ENCODE data around the gene KLHL18. TPM values are rescaled to one million over a fixed set of nuclear protein-coding genes. Genes with fewer than 3 reads are reported as not detected.

The KLHL18 gene
- total RNA-seq, 1 donor from 2014 or later, result 10.1 TPM

DNA sequence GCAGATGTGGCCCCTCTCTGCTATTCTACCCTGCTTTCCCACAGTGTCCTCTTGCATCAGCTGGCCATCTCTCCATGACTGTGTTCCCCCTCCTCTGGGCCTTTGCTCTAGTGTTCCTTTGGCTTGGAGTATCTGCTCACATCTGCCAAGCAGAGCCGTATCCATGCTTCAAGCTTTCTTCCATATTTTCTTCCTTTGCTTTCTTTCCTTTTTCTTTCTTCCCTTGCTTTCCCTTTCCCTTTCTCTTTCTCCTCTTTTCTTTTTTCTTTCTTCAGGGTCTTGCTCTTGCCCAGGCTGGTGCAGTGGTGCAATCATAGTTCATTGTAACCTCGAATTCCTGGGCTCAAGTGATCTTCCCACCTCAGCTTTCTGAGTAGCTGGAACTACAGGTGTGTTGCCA, 12.6 kb downstream of the KLHL18 start:
- no peaks in the 10 kb centered on the region for H3K9me3 ChIP-seq
- intact Hi-C loops (cut with DNase I), result no loop called here
- peaks cover 31% of the 10 kb centered on the region for H3K4me1 ChIP-seq
- H3K36me3 ChIP-seq, result no peaks in the 10 kb centered on the region
- H3K27ac ChIP-seq, result no peak overlapping the region
- H3K27me3 ChIP-seq, result no peaks in the 10 kb centered on the region
- DNase-seq (ENCODE audit: extremely low spot score in 2 of 2), result no peak
- H3K4me3 ChIP-seq, result no peak overlapping the region
- TF ChIP-seq POLR2A (IDR thresholded peaks at IDR 0.05) (no peak), POLR2AphosphoS5 (IDR thresholded peaks at IDR 0.05; ENCODE audit: insufficient read depth in 1 of 2, low read depth in 1 of 2) (no peak)
- TF ChIP-seq, protein P1, sequence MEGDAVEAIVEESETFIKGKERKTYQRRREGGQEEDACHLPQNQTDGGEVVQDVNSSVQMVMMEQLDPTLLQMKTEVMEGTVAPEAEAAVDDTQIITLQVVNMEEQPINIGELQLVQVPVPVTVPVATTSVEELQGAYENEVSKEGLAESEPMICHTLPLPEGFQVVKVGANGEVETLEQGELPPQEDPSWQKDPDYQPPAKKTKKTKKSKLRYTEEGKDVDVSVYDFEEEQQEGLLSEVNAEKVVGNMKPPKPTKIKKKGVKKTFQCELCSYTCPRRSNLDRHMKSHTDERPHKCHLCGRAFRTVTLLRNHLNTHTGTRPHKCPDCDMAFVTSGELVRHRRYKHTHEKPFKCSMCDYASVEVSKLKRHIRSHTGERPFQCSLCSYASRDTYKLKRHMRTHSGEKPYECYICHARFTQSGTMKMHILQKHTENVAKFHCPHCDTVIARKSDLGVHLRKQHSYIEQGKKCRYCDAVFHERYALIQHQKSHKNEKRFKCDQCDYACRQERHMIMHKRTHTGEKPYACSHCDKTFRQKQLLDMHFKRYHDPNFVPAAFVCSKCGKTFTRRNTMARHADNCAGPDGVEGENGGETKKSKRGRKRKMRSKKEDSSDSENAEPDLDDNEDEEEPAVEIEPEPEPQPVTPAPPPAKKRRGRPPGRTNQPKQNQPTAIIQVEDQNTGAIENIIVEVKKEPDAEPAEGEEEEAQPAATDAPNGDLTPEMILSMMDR (IDR thresholded peaks at IDR 0.05), result no peak

DNA sequence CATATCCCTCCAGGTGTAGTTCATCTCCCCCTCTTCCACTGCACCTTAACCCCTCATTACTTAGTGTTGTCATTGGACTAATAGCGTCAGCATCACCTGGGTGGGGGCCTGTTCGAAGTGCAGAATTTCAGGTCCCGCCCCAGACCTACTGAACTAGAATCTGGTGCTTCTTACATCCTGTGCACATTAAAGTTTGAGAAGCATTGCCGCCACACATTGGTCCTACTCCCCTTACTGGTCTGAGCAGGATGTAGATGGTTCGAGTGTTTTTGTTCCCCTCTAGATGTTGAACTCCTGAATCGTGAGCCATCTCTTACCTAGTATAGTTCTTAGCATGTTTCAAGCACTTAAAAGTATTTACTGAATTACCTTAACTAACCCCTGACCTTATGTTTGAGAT, 13.2 kb downstream of the KLHL18 start:
- H3K4me3 ChIP-seq, result no peak overlapping the region
- no peak overlapping the region for H3K27ac ChIP-seq
- H3K36me3 ChIP-seq, result no peaks in the 10 kb centered on the region
- intact Hi-C loops (cut with DNase I), result no loop called here
- H3K4me1 ChIP-seq, result peaks cover 30% of the 10 kb centered on the region
- no peaks in the 10 kb centered on the region for H3K27me3 ChIP-seq
- H3K9me3 ChIP-seq, result no peaks in the 10 kb centered on the region
- TF ChIP-seq POLR2AphosphoS5 (IDR thresholded peaks at IDR 0.05; ENCODE audit: insufficient read depth in 1 of 2, low read depth in 1 of 2) (no peak), POLR2A (IDR thresholded peaks at IDR 0.05) (no peak)
- TF ChIP-seq, protein P1 (IDR thresholded peaks at IDR 0.05), result no peak
- no peak for DNase-seq (ENCODE audit: extremely low spot score in 2 of 2)

DNA sequence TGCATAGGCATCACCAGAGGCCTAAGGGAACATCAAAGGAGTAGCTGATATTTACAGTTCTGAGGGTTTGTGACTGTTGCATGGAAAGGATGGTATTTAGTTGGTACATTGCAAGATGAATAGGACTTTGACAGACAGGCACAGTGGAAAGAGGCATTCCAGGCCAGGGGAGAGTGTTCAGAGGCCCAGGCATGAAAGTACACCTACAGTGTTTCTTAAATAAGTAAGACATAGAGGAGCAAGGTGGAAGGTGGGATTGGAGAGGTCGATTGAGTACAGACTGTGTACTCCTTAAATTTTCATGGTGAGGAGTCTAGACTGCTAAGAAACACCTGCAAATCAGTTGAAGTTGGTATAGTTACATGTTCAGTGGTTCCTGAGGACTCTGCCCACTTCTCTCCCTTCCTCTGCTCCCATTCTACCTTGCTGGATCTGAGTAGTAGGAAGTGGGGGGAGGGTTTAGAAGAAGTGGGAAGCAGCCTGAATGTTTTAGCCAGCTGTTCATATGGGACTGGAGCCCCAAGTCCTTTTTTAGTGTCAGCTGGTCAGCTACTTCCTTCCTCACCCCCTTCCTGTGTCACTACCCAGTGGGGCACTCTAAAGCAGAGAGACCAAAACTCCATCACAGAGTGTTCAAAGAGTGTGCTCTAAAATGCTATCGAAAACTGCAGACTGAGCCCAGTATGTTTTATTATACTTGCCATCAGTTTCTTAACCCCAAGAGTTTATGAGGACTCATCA, 14.0 kb downstream of the KLHL18 start:
- no peak overlapping the region for H3K27ac ChIP-seq
- peaks cover 0 to 2% of the 10 kb centered on the region in 2 donors for H3K36me3 ChIP-seq
- DNase-seq (ENCODE audit: extremely low spot score in 2 of 2), result no peak
- H3K4me1 ChIP-seq, result peaks cover 22% of the 10 kb centered on the region
- H3K9me3 ChIP-seq, result no peaks in the 10 kb centered on the region
- no peak overlapping the region for H3K4me3 ChIP-seq
- TF ChIP-seq POLR2AphosphoS5 (IDR thresholded peaks at IDR 0.05; ENCODE audit: insufficient read depth in 1 of 2, low read depth in 1 of 2) (no peak), POLR2A (IDR thresholded peaks at IDR 0.05) (no peak)
- TF ChIP-seq, protein P1 (IDR thresholded peaks at IDR 0.05), result no peak
- H3K27me3 ChIP-seq, result no peaks in the 10 kb centered on the region
- intact Hi-C loops (cut with DNase I), result no loop called here

DNA sequence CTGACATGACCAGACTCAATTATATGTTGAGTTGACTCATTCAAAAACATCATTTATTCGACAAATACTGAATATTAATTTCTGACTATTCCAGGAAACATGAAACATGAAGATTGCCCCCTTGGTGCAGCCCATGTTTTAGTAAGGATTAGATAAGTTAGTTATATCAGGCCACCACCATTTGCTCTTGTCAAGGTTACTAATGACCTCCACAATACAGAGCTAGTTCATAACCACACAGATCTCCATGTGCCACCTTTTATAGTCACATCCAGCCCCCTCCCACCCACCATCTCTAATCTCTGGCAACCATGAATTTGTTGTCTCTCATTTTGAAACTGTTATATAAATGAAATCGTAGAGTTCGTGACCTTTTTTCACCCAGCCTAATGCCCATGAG, 15.7 kb downstream of the KLHL18 start:
- intact Hi-C loops (cut with DNase I), result no loop called here

More for the DNA sequence above, 15.7 kb downstream of the KLHL18 start:
- Histone ChIP-seq H3K27ac (no peak overlapping the region), H3K4me1 (peaks cover 20% of the 10 kb centered on the region), H3K36me3 (peaks cover 0 to 7% of the 10 kb centered on the region in 2 donors), H3K9me3 (no peaks in the 10 kb centered on the region), H3K4me3 (no peak overlapping the region), H3K27me3 (no peaks in the 10 kb centered on the region)
- no peak for DNase-seq (ENCODE audit: extremely low spot score in 2 of 2)
- TF ChIP-seq POLR2A (IDR thresholded peaks at IDR 0.05) (no peak), POLR2AphosphoS5 (IDR thresholded peaks at IDR 0.05; ENCODE audit: insufficient read depth in 1 of 2, low read depth in 1 of 2) (no peak)
- TF ChIP-seq, protein P1 (IDR thresholded peaks at IDR 0.05), result no peak

Measured in vagina (tissue), 2 donors.